KOPT-K1 (cell line): ENCODE data around the gene DIO1.

Source experiments
- H3K27ac ChIP-seq: fragments of 200-600 bp; sonication (generic); 2 replicates; pipeline ENCODE4 v1.5.1; 2016; ENCODE audit warnings: antibody characterized with exemption, mild to moderate bottlenecking, low read depth, low read length; ENCODE audit not compliant: poor library complexity, severe bottlenecking
- H3K36me3 ChIP-seq: fragments of 200-600 bp; sonication (generic); 2 replicates; pipeline ENCODE4 v1.5.1; 2017; ENCODE audit warnings: antibody characterized with exemption, mild to moderate bottlenecking, low read length, moderate library complexity; ENCODE audit not compliant: insufficient read depth
- H3K9me3 ChIP-seq: fragments of 200-600 bp; sonication (generic); 2 replicates; pipeline ENCODE4 v1.5.1; 2017; ENCODE audit warnings: antibody characterized with exemption, low read length, mild to moderate bottlenecking; ENCODE audit not compliant: insufficient read depth, poor library complexity, severe bottlenecking

Gene DIO1

GRCh38 chr1:53959664-53960250 lies 65.8 kb downstream of the DIO1 start:
- no peak overlapping the region for H3K27ac ChIP-seq
- no peaks in the 10 kb centered on the region for H3K9me3 ChIP-seq
- H3K36me3 ChIP-seq, result peaks cover 67% of the 10 kb centered on the region
